WTC11 (cell line): Measurements from ENCODE around the gene MRTFA. TPM values are rescaled to one million over a fixed set of nuclear protein-coding genes. Genes with fewer than 3 reads are reported as not detected.

Source experiments
- ATAC-seq: fragments of 200-7000 bp; cut with Tn5 transposase; 2 replicates; pipeline ENCODE4 v1.10.0; 2021; ENCODE audit warnings: mild to moderate bottlenecking, moderate library complexity
- CTCF ChIA-PET: fragments of 300-600 bp; sonication (Branson Sonifier 250); formaldehyde crosslinking; loops from one replicate; lab custom pipeline; 2021; ENCODE audit warnings: antibody characterized with exemption; lab: Charles Lee
- POLR2A ChIA-PET: fragments of 350-600 bp; sonication (Branson Sonifier 250); formaldehyde crosslinking; loops from one replicate; lab custom pipeline; 2021; ENCODE audit warnings: antibody characterized with exemption; lab: Charles Lee
- DNase-seq: peaks from one replicate; pipeline ENCODE4 v3.0.0; 2021; ENCODE audit warnings: low spot score
- H3K27ac Mint-ChIP-seq: 2 replicates; pipeline ENCODE4 v1.8.0; 2021; ENCODE audit warnings: mixed read lengths
- H3K27me3 Mint-ChIP-seq: 2 replicates; pipeline ENCODE4 v1.8.0; 2021; ENCODE audit warnings: low read depth, mild to moderate bottlenecking, moderate library complexity, mixed read lengths
- H3K36me3 Mint-ChIP-seq: 2 replicates; pipeline ENCODE4 v1.8.0; 2021; ENCODE audit warnings: mixed read lengths
- H3K4me1 Mint-ChIP-seq: 2 replicates; pipeline ENCODE4 v1.8.0; 2022; ENCODE audit warnings: mixed read lengths
- H3K4me3 Mint-ChIP-seq: 2 replicates; pipeline ENCODE4 v1.8.0; 2021; ENCODE audit warnings: mild to moderate bottlenecking, moderate library complexity, mixed read lengths
- H3K9me3 Mint-ChIP-seq: 2 replicates; pipeline ENCODE4 v1.8.0; 2021; ENCODE audit warnings: mixed read lengths
- ATF1 ChIP-seq: sonication (generic); formaldehyde crosslinking; IDR thresholded peaks from 2 replicates; pipeline ENCODE4 v1.8.1; 2023; ENCODE audit warnings: mild to moderate bottlenecking, moderate library complexity, missing genetic modification reagents
- CREB1 ChIP-seq: sonication (generic); formaldehyde crosslinking; IDR thresholded peaks from 2 replicates; pipeline ENCODE4 v1.8.0; 2023; ENCODE audit warnings: mild to moderate bottlenecking, missing genetic modification reagents
- EMX1 ChIP-seq: fragments of 250-450 bp; sonication (Bioruptor Pico); IDR thresholded peaks from 2 replicates; pipeline ENCODE4 v1.8.0; 2021; ENCODE audit warnings: mild to moderate bottlenecking
- FOXP1 ChIP-seq: sonication (generic); formaldehyde crosslinking; IDR thresholded peaks from 2 replicates; pipeline ENCODE4 v1.8.0; 2022; ENCODE audit warnings: missing genetic modification reagents, mild to moderate bottlenecking, moderate library complexity, borderline replicate concordance
- GABPB1 ChIP-seq: sonication (generic); formaldehyde crosslinking; IDR thresholded peaks from 2 replicates; pipeline ENCODE4 v1.8.1; 2023; ENCODE audit warnings: mild to moderate bottlenecking, missing genetic modification reagents
- IRF2 ChIP-seq: sonication (generic); formaldehyde crosslinking; IDR thresholded peaks from 2 replicates; pipeline ENCODE4 v1.8.0; 2022; ENCODE audit warnings: low read depth, missing genetic modification reagents, borderline replicate concordance
- KAT7 ChIP-seq: sonication (generic); formaldehyde crosslinking; IDR thresholded peaks from 2 replicates; pipeline ENCODE4 v1.8.1; 2023; ENCODE audit warnings: missing genetic modification reagents, mild to moderate bottlenecking, borderline replicate concordance
- OVOL2 ChIP-seq: fragments of 250-450 bp; sonication (Bioruptor Pico); IDR thresholded peaks from 2 replicates; pipeline ENCODE4 v1.9.0; 2021; ENCODE audit warnings: mild to moderate bottlenecking, borderline replicate concordance
- PRRX2 ChIP-seq: fragments of 250-450 bp; sonication (Bioruptor Pico); IDR thresholded peaks from 2 replicates; pipeline ENCODE4 v1.8.0; 2021; ENCODE audit warnings: mild to moderate bottlenecking
- TCF7 ChIP-seq: sonication (generic); formaldehyde crosslinking; IDR thresholded peaks from 2 replicates; pipeline ENCODE4 v1.8.0; 2022; ENCODE audit warnings: mild to moderate bottlenecking, low read depth, missing genetic modification reagents, moderate library complexity
- ZNF121 ChIP-seq: sonication (generic); formaldehyde crosslinking; IDR thresholded peaks from 2 replicates; pipeline ENCODE4 v1.8.0; 2023; ENCODE audit warnings: missing genetic modification reagents
- ZNF219 ChIP-seq: sonication (generic); formaldehyde crosslinking; IDR thresholded peaks from 2 replicates; pipeline ENCODE4 v1.8.0; 2023; ENCODE audit warnings: missing genetic modification reagents, mild to moderate bottlenecking, borderline replicate concordance
- ZNF416 ChIP-seq: fragments of 250-450 bp; sonication (Bioruptor Pico); IDR thresholded peaks from 2 replicates; pipeline ENCODE4 v1.9.0; 2021; ENCODE audit warnings: mild to moderate bottlenecking, inconsistent platforms
- ZNF671 ChIP-seq: fragments of 250-450 bp; sonication (Bioruptor Pico); IDR thresholded peaks from 2 replicates; pipeline ENCODE4 v1.8.0; 2021; ENCODE audit warnings: mild to moderate bottlenecking
- total RNA-seq: library from RNA; stranded (reverse); gene quantifications from 3 replicates; pipeline ENCODE4 v1.2.3, GENCODE V29; 2021
- TF ChIP-seq, protein P1 (sequence below): sonication (generic); formaldehyde crosslinking; IDR thresholded peaks from 2 replicates; pipeline ENCODE4 v1.8.1; 2023; ENCODE audit warnings: mild to moderate bottlenecking, missing genetic modification reagents, moderate library complexity
- TF ChIP-seq, protein P2 (sequence below): fragments of 250-450 bp; sonication (Bioruptor Pico); IDR thresholded peaks from 2 replicates; pipeline ENCODE4 v2.1.2; 2022; ENCODE audit warnings: mild to moderate bottlenecking, moderate library complexity
- TF ChIP-seq, protein P3 (sequence below): fragments of 200-600 bp; IDR thresholded peaks from 2 replicates; pipeline ENCODE4 v1.8.0; 2022; ENCODE audit warnings: antibody characterized with exemption
- TF ChIP-seq, protein P4 (sequence below): sonication (generic); formaldehyde crosslinking; IDR thresholded peaks from 2 replicates; pipeline ENCODE4 v1.8.0; 2023; ENCODE audit warnings: mild to moderate bottlenecking, missing genetic modification reagents
- TF ChIP-seq, protein P5 (sequence below): sonication (generic); formaldehyde crosslinking; IDR thresholded peaks from 2 replicates; pipeline ENCODE4 v1.8.0; 2023; ENCODE audit warnings: missing genetic modification reagents
- TF ChIP-seq, protein P6 (sequence below): fragments of 250-450 bp; sonication (Bioruptor Pico); IDR thresholded peaks from 2 replicates; pipeline ENCODE4 v1.9.0; 2021; ENCODE audit warnings: mild to moderate bottlenecking, borderline replicate concordance
- TF ChIP-seq, protein P7 (sequence below): sonication (generic); formaldehyde crosslinking; IDR thresholded peaks from 2 replicates; pipeline ENCODE4 v1.8.0; 2022; ENCODE audit warnings: mild to moderate bottlenecking, missing genetic modification reagents

MRTFA gene
- total RNA-seq, 1 experiment from 2014 or later: 48.4 TPM

DNA sequence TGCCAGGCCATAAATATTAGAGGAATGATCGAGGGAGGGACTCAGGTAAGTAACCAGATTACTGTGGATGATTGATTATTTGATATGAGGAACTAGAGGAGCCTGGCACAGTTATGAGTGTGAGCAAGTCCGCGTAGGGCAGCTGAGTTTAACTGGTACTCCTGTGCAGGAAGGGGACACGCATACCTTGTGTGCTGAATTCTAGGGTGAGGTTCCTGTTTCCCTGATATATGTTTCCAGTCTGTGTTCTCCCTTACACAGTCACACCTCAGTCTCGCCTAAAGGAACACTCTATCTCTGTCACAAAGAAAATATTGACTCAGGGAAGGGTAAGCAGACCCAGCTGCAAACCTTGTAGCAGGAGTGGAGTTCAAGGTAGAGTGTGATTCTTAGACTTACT, 248.8 kb downstream of the MRTFA start:
- Mint-ChIP-seq H3K4me3 (no peak overlapping the region), H3K4me1 (peaks cover 4% of the 10 kb centered on the region; the same call in 1 of the 2 replicates), H3K27ac (no peak overlapping the region), H3K36me3 (peaks cover 3% of the 10 kb centered on the region; the same call in 1 of the 2 replicates), H3K9me3 (no peaks in the 10 kb centered on the region), H3K27me3 (no peaks in the 10 kb centered on the region)
- no peak for TF ChIP-seq FOXP1 (CRISPR knock-in tag)
- TF ChIP-seq CREB1 (CRISPR knock-in tag): no peak
- TF ChIP-seq IRF2: no peak
- TF ChIP-seq ATF1: no peak
- TF ChIP-seq, protein P1, sequence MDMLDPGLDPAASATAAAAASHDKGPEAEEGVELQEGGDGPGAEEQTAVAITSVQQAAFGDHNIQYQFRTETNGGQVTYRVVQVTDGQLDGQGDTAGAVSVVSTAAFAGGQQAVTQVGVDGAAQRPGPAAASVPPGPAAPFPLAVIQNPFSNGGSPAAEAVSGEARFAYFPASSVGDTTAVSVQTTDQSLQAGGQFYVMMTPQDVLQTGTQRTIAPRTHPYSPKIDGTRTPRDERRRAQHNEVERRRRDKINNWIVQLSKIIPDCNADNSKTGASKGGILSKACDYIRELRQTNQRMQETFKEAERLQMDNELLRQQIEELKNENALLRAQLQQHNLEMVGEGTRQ (CRISPR knock-in tag): no peak
- CTCF ChIA-PET: no interaction called here
- ATAC-seq (no peak), DNase-seq (no peak)
- POLR2A ChIA-PET: no interaction called here

DNA sequence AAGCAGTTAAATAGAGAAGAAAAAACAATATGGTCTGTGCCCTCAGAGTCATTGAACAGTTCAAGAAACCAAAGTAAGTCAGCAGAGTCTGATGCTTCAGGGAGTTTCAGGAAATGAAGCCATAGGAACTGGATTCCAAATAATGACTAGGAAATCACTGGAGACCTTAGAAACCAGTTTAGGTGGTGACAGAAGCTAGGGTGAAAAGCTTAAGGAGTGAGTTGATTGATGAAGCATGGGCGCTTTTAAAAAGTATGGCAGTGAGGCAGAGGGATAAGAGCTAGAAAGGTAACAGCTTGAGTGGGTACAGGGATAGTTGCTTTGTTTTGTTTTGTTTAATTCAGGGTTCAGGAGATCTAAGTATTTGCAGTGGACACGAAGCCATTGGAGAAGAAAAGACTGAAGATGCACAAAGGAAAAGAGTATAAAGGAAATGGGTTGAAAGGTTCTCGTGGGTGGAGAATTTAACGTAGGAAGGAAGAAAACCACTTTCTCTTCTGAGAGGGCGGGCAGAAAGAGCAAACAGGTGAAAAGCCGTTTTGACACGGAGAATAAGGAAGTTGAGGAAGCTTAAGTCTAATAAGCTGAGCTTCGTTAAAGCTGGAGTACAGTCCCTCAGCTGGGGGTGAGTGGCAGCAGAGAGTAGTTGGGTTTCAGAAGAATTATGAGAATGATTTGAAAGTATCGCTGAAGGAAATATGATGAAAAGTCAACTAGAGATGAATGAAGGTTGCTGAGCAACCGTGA, 251.3 kb downstream of the MRTFA start:
- Mint-ChIP-seq H3K27ac (no peak overlapping the region), H3K9me3 (no peaks in the 10 kb centered on the region), H3K27me3 (no peaks in the 10 kb centered on the region), H3K36me3 (peaks cover 3% of the 10 kb centered on the region; the same call in 1 of the 2 replicates), H3K4me3 (no peak overlapping the region), H3K4me1 (peaks cover 4% of the 10 kb centered on the region; the same call in 1 of the 2 replicates)
- DNase-seq (no peak), ATAC-seq (no peak)
- ChIA-PET CTCF (interaction anchor here (1.2 kb wide), 1 partner anchor 12 kb away, joined by 3 read pairs; no protein-coding TSS in a partner anchor), POLR2A (no interaction called here)
- TF ChIP-seq IRF2 (no peak), PRRX2 (no peak), GABPB1 (CRISPR knock-in tag) (no peak), ZNF121 (CRISPR knock-in tag) (no peak), OVOL2 (CRISPR knock-in tag) (no peak), KAT7 (CRISPR knock-in tag) (no peak), EMX1 (CRISPR knock-in tag) (no peak), TCF7 (no peak), ZNF671 (no peak), ZNF219 (no peak), ZNF416 (CRISPR knock-in tag) (no peak)
- TF ChIP-seq, protein P2, sequence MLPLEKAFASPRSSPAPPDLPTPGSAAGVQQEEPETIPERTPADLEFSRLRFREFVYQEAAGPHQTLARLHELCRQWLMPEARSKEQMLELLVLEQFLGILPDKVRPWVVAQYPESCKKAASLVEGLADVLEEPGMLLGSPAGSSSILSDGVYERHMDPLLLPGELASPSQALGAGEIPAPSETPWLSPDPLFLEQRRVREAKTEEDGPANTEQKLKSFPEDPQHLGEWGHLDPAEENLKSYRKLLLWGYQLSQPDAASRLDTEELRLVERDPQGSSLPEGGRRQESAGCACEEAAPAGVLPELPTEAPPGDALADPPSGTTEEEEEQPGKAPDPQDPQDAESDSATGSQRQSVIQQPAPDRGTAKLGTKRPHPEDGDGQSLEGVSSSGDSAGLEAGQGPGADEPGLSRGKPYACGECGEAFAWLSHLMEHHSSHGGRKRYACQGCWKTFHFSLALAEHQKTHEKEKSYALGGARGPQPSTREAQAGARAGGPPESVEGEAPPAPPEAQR: no peak
- TF ChIP-seq, protein P3, sequence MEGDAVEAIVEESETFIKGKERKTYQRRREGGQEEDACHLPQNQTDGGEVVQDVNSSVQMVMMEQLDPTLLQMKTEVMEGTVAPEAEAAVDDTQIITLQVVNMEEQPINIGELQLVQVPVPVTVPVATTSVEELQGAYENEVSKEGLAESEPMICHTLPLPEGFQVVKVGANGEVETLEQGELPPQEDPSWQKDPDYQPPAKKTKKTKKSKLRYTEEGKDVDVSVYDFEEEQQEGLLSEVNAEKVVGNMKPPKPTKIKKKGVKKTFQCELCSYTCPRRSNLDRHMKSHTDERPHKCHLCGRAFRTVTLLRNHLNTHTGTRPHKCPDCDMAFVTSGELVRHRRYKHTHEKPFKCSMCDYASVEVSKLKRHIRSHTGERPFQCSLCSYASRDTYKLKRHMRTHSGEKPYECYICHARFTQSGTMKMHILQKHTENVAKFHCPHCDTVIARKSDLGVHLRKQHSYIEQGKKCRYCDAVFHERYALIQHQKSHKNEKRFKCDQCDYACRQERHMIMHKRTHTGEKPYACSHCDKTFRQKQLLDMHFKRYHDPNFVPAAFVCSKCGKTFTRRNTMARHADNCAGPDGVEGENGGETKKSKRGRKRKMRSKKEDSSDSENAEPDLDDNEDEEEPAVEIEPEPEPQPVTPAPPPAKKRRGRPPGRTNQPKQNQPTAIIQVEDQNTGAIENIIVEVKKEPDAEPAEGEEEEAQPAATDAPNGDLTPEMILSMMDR: no peak
- TF ChIP-seq, protein P4, sequence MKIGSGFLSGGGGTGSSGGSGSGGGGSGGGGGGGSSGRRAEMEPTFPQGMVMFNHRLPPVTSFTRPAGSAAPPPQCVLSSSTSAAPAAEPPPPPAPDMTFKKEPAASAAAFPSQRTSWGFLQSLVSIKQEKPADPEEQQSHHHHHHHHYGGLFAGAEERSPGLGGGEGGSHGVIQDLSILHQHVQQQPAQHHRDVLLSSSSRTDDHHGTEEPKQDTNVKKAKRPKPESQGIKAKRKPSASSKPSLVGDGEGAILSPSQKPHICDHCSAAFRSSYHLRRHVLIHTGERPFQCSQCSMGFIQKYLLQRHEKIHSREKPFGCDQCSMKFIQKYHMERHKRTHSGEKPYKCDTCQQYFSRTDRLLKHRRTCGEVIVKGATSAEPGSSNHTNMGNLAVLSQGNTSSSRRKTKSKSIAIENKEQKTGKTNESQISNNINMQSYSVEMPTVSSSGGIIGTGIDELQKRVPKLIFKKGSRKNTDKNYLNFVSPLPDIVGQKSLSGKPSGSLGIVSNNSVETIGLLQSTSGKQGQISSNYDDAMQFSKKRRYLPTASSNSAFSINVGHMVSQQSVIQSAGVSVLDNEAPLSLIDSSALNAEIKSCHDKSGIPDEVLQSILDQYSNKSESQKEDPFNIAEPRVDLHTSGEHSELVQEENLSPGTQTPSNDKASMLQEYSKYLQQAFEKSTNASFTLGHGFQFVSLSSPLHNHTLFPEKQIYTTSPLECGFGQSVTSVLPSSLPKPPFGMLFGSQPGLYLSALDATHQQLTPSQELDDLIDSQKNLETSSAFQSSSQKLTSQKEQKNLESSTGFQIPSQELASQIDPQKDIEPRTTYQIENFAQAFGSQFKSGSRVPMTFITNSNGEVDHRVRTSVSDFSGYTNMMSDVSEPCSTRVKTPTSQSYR (CRISPR knock-in tag): no peak
- TF ChIP-seq, protein P5, sequence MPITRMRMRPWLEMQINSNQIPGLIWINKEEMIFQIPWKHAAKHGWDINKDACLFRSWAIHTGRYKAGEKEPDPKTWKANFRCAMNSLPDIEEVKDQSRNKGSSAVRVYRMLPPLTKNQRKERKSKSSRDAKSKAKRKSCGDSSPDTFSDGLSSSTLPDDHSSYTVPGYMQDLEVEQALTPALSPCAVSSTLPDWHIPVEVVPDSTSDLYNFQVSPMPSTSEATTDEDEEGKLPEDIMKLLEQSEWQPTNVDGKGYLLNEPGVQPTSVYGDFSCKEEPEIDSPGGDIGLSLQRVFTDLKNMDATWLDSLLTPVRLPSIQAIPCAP: no peak
- TF ChIP-seq, protein P6, sequence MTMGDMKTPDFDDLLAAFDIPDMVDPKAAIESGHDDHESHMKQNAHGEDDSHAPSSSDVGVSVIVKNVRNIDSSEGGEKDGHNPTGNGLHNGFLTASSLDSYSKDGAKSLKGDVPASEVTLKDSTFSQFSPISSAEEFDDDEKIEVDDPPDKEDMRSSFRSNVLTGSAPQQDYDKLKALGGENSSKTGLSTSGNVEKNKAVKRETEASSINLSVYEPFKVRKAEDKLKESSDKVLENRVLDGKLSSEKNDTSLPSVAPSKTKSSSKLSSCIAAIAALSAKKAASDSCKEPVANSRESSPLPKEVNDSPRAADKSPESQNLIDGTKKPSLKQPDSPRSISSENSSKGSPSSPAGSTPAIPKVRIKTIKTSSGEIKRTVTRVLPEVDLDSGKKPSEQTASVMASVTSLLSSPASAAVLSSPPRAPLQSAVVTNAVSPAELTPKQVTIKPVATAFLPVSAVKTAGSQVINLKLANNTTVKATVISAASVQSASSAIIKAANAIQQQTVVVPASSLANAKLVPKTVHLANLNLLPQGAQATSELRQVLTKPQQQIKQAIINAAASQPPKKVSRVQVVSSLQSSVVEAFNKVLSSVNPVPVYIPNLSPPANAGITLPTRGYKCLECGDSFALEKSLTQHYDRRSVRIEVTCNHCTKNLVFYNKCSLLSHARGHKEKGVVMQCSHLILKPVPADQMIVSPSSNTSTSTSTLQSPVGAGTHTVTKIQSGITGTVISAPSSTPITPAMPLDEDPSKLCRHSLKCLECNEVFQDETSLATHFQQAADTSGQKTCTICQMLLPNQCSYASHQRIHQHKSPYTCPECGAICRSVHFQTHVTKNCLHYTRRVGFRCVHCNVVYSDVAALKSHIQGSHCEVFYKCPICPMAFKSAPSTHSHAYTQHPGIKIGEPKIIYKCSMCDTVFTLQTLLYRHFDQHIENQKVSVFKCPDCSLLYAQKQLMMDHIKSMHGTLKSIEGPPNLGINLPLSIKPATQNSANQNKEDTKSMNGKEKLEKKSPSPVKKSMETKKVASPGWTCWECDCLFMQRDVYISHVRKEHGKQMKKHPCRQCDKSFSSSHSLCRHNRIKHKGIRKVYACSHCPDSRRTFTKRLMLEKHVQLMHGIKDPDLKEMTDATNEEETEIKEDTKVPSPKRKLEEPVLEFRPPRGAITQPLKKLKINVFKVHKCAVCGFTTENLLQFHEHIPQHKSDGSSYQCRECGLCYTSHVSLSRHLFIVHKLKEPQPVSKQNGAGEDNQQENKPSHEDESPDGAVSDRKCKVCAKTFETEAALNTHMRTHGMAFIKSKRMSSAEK (CRISPR knock-in tag): no peak
- TF ChIP-seq, protein P7, sequence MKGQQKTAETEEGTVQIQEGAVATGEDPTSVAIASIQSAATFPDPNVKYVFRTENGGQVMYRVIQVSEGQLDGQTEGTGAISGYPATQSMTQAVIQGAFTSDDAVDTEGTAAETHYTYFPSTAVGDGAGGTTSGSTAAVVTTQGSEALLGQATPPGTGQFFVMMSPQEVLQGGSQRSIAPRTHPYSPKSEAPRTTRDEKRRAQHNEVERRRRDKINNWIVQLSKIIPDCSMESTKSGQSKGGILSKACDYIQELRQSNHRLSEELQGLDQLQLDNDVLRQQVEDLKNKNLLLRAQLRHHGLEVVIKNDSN (CRISPR knock-in tag): no peak
